OCI-LY7 (cell line): ENCODE measurements around the gene IQSEC1.

Experiments
- CTCF ChIP-seq: fragments of 200-600 bp; sonication (generic); conservative IDR thresholded peaks from 2 replicates; pipeline ENCODE4 v1.5.1; 2014; ENCODE audit warnings: mild to moderate bottlenecking, antibody characterized with exemption, low read length, moderate library complexity, mixed read lengths
- EZH2phosphoT487 ChIP-seq: fragments of 200-600 bp; sonication (generic); IDR thresholded peaks from 2 replicates; pipeline ENCODE4 v1.6.1; 2018; ENCODE audit warnings: low read depth, borderline replicate concordance, mild to moderate bottlenecking, mixed run types, antibody characterized with exemption, low read length, moderate library complexity, mixed read lengths

DNA sequence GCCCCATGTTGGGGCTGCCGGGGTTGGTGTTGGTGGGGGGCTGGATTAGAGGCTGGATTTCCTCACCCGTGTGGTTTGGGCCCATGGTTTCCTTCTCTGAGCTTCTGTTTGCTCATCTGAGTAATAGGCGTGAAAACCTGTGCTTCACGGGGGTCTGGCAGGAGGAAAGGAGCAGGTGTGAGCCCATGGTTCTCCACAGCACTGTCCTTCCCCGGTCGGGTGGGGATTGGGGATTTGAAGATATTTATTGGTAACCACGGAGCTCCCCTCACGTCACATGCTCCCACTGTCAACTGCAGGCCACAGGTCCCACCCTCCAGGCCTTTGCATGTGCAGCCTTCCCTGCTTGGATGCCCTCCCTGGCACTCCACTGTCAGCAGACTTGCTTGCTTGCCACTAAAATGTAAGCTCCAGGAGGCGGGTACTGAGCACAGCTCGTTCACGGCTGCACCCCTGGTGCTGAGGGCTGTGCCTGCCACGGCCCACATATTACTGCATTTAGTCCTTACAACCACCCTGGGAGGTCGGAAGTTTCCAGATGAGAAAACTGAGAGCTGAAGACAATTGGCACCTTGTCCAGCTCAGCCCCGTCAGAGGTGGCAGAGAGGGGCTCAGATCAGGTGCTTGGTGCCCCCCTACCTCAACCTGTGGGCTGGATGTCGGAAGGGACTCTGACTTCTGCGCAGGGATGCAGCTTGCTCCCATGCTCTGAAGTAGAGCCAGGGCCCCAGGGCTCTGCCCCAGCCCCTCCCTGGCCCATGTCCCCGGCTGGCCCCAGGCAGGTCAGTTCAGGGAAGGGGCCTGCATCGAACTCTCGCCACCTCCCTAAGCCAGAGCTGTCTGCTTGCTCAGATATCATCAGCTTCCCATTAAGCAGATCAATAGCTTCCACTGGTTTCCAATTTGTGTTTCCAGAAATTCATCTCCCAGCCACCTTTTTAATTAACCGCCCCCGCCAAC, 29.4 kb upstream of the IQSEC1 start:
- no peak for TF ChIP-seq CTCF
- no peak for TF ChIP-seq EZH2phosphoT487
